ENCODE data around the gene WSCD1.

Gene WSCD1

DNA sequence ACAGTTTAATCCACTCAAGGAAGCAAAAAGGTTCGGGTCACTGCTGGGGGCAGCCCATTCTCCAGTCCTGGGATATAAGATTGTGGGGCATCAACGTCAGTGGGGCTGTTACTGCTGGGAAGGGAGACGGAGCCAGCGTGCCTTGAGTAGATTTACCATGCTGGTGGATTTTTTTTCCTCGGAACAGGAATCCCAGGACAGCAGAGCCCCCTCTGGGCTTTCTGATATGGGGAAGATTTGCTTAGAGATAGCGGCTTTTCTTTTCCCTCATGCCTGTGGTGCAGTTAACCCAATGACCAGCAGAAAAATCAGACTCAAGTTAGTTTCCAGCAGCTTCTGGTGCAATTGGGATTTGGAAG is 35.4 kb downstream of the WSCD1 start:
- TF ChIP-seq, protein P1, sequence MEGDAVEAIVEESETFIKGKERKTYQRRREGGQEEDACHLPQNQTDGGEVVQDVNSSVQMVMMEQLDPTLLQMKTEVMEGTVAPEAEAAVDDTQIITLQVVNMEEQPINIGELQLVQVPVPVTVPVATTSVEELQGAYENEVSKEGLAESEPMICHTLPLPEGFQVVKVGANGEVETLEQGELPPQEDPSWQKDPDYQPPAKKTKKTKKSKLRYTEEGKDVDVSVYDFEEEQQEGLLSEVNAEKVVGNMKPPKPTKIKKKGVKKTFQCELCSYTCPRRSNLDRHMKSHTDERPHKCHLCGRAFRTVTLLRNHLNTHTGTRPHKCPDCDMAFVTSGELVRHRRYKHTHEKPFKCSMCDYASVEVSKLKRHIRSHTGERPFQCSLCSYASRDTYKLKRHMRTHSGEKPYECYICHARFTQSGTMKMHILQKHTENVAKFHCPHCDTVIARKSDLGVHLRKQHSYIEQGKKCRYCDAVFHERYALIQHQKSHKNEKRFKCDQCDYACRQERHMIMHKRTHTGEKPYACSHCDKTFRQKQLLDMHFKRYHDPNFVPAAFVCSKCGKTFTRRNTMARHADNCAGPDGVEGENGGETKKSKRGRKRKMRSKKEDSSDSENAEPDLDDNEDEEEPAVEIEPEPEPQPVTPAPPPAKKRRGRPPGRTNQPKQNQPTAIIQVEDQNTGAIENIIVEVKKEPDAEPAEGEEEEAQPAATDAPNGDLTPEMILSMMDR (IDR thresholded peaks at IDR 0.05; ENCODE audit: extremely low read depth, missing control alignments) = no peak
- no peak for DNase-seq (ENCODE audit: low spot score)

DNA sequence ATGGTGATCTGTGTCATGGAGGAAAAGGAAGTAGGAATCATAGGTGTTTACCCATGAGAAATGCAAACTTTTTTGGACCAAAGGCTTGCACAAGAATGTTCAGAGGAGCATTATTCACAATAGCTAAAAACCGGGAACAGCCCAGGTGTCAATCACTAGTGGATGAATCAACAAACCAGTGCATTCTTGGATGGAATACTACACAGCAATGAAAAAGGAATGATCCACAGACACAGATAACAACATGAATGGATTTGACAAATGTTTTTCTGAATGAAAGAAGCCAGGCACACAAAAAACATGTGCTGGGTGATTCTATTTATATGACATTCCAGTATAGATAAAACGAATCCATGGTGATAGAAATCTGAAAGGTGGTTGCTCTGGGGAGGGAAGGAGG is 36.0 kb downstream of the WSCD1 start:
- TF ChIP-seq, protein P1 (IDR thresholded peaks at IDR 0.05; ENCODE audit: extremely low read depth, missing control alignments) = no peak
- no peak for DNase-seq (ENCODE audit: low spot score)

DNA sequence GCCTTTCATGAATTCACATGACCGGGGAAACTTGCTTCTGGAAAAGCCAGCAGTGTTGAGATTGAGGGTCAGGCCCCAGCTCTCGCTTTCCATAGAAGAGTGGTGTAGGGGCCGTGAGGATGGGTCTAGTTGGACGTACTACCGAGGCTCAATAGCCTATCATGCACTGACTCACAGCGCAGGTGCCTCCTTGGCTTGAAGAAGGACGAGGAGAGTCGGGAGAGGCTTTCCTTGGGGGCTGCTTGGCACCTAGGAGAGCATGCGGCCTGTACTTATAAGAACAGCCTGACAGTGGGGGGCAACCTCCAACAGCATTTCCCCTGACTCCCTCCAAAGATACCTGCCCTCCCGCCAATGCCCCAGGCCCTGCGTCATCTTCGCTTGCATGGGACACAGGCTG is 37.6 kb downstream of the WSCD1 start:
- TF ChIP-seq, protein P1 (IDR thresholded peaks at IDR 0.05; ENCODE audit: extremely low read depth, missing control alignments) = no peak
- DNase-seq (ENCODE audit: low spot score) = no peak

- DNase-seq (ENCODE audit: low spot score) = no peak
- TF ChIP-seq, protein P1 (IDR thresholded peaks at IDR 0.05; ENCODE audit: extremely low read depth, missing control alignments) = no peak
Observed at GRCh38 chr17:6108382-6108781, 38.2 kb downstream of the WSCD1 start.

DNA sequence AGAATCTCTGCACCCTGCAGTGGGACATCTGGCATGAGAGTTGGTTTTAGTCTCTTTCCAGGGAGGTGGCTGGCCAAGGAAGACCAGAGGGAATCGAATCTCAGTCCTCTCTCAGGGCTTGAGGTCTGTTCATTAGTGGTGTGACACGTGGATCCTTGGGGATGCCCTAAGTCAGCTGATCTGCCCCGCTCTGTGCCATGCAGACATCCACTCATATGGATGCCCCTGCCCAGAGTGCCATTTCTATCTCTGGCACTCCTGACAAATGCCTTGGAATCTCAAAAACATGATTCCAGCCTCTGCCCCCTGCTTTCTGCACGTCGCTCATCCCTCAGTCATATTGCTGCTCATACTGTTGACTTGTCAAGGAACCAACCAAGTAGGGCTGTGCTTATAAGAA is 38.8 kb downstream of the WSCD1 start:
- DNase-seq (ENCODE audit: low spot score) = no peak
- TF ChIP-seq, protein P1 (IDR thresholded peaks at IDR 0.05; ENCODE audit: extremely low read depth, missing control alignments) = no peak

GRCh38 chr17:6109536-6109935 is 39.4 kb downstream of the WSCD1 start:
- TF ChIP-seq, protein P1 (IDR thresholded peaks at IDR 0.05; ENCODE audit: extremely low read depth, missing control alignments) = no peak
- DNase-seq (ENCODE audit: low spot score) = no peak

- DNase-seq (ENCODE audit: low spot score) = peak; percentile 51
- TF ChIP-seq, protein P1 (IDR thresholded peaks at IDR 0.05; ENCODE audit: extremely low read depth, missing control alignments) = no peak
Observed at GRCh38 chr17:6110088-6110487, 39.9 kb downstream of the WSCD1 start.
